Transverse colon (tissue), 3 donors: Measurements from ENCODE around the gene MBOAT1.

Source experiments
- CTCF ChIP-seq, 5 experiments: fragments of 200-600 bp in 3 of 5; fragments of 450-650 bp in 2 of 5; sonication (generic) in 3 of 5; IDR thresholded peaks; 1 replicate in 2 of 5; 2 replicates in 3 of 5; pipeline ENCODE4 v1.5.1; 2016 to 2017; ENCODE audit warnings: antibody characterized with exemption in 5 of 5, inconsistent platforms in 3 of 5, mild to moderate bottlenecking in 2 of 5, moderate library complexity in 1 of 5
- EP300 ChIP-seq: sonication (generic); formaldehyde crosslinking; IDR thresholded peaks from one replicate; pipeline ENCODE4 v1.6.1; 2017; ENCODE audit warnings: antibody characterized with exemption, low read depth
- POLR2A ChIP-seq: fragments of 450-650 bp; IDR thresholded peaks from one replicate; pipeline ENCODE4 v1.6.1; 2016; ENCODE audit warnings: antibody characterized with exemption, mild to moderate bottlenecking, moderate library complexity

GRCh38 chr6:20173833-20174792 lies 38.2 kb downstream of the MBOAT1 start:
- no peak for TF ChIP-seq CTCF (IDR thresholded peaks at IDR 0.05)
- TF ChIP-seq POLR2A = no peak
- no peak for TF ChIP-seq EP300
